ENCODE data around the gene ABCA1.
"Not testable (repeated sequence)": the region's sequence is repeated elsewhere in the genome, so short reads cannot be mapped to it uniquely, and the experiment has no call there.

The ABCA1 gene

DNA sequence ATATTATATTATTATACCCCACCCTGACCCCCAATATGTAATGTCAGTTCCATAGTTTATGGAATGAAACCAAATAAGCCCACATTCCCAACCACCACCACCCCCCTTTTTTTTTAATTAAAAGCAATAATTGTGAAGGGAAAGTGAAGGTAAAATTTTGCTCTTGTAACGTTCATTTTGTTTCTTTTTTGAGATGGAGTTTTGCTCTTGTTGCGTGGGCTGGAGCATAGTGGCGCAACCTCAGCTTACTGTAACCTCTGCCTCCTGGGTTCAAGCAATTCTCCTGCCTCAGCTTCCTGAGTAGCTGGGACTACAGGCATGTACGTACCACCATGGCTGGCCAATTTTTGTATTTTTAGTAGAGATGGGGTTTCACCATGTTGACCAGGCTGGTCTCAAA is 30.1 kb upstream of the ABCA1 start:
- DNase-seq; in situ Hi-C loops (cut with MboI; ENCODE audit: low pct_unique_long_range_greater_than_20kb, low sequenced_read_pairs): not testable (repeated sequence)

DNA sequence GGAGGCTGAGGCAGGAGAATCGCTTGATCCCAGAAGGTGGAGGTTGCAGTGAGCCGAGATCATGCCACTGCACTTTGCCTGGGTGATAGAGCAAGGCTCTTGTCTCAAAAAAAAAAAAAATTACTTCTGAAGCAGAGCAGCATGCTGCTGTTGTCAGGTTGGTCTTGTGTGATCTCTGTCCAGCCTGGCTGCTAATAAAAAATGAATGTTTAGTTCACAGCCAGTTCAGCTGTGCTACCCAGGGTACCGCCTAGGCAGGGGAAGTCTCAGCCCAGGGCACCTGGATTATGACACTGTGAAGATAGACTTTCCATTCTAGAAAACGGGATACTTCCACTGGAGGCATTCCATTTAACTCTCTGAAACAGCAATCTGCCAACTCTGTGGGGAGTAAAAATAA is 23.5 kb upstream of the ABCA1 start:
- in situ Hi-C loops (cut with MboI; ENCODE audit: low pct_unique_long_range_greater_than_20kb, low sequenced_read_pairs) = no loop called here
- DNase-seq = no peak

DNA sequence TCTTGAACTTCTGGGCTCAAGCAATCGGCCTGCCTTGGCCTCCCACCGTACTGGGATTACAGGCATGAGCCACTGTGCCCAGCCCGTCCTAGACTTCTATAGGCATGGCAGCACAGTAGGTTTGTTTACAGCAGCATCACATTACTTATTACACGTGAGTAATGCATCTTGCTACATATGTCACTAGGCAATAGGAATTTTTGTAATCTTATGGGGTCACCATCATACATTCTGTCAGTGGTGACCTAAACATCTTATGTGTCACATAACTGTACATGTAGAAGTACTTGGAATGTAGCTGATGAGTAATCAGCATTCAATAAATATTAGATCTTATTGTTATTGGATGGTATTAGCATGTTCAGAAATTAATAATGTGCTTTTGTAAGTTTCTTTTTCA is 22.9 kb upstream of the ABCA1 start:
- in situ Hi-C loops (cut with MboI; ENCODE audit: low pct_unique_long_range_greater_than_20kb, low sequenced_read_pairs) = no loop called here
- DNase-seq = no peak

DNA sequence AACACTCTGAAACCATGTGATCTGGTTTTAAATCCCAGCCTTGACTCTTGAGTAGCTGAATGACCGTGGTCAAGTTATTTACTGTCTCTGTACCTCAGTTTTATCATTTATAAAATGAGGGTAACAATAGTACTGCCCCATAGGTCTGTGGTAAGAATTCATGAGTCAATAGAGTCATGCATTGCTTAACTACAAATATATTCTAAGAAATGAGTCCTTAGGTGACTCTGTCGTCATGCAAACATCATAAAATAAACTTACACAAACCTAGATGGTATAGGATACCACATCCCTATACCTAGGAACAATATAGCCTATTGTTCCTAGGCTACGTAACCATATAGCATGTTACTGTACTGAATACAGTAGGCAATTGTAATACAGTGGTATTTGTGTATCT is 20.3 kb upstream of the ABCA1 start:
- in situ Hi-C loops (cut with MboI; ENCODE audit: low pct_unique_long_range_greater_than_20kb, low sequenced_read_pairs) = no loop called here

DNA sequence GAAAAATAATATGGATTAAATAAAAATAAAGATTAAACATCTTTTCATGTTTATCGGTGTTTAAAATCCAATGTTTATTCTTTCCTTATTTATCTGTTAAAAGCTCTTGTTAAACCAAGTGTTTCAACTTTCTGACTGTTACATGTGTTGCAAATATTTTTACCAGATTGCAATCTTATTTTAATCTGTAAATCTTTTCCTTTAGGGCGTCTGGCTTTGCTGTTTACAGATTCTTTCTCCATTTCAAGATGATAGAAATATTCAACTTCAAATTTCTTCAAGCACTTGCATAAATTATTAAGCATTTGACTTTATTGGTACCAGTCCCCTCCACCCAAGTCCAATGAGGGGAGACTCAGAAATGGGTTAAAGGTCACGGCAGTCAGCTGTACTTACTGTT is 16.9 kb upstream of the ABCA1 start:
- no peak for DNase-seq
- in situ Hi-C loops (cut with MboI; ENCODE audit: low pct_unique_long_range_greater_than_20kb, low sequenced_read_pairs) = no loop called here

More for the DNA sequence above, 20.3 kb upstream of the ABCA1 start:
- DNase-seq = no peak

DNA sequence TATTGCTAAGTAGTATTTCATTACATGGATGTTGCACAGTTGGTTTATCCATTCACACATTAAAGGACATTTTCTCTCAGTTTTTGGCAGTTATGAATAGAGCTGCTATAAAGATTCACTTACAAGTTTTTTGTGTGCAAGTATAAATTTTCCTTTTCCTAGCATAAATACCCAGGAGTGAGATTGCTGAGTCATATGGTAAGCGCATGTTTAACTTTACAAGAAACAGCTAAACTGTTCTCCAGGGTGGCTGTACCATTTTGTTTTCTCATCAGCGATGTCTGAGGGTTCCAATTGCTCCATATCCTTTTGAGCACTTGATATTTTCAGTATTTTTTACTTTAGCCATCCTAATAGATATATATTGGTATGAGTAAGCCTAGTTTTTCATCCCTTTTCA is 16.4 kb upstream of the ABCA1 start:
- DNase-seq = no peak
- in situ Hi-C loops (cut with MboI; ENCODE audit: low pct_unique_long_range_greater_than_20kb, low sequenced_read_pairs) = no loop called here

DNA sequence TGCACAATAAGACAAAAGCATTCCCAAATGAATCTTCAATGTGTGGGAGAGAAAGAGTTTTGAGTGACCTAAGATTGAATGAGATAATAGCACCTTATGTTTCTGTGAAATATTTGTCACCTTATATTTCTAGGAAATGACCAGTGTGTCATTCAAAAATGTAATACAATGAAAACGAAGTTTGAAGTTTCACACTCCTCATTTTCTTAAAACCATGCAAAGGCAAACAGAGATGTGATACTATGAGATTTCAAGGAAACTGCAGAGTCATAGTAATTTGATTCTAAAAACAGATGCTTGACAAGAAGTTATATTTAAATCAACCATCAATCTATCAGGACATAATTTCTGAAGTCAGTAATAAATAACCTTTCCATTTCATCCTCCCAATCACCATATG is 13.6 kb upstream of the ABCA1 start:
- no peak for DNase-seq

DNA sequence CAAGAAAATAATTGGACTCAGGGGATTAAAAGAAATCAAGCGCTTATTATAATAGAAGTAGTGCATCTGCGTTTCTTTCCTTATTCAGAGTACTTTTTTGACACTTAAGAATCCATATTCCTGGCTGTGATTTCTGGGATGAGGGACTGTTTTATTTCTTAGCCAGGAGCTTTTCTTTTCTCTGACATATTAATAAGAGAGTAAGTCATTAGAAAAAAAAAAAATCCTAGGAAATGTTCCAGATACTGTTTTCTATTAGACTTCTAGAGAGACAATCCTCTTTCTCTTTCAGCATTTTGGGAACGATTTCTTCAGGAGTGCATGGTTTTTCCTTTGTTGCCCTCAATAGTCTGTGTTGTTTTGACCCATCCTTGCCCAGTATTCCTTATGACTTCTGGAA is 8.3 kb upstream of the ABCA1 start:
- in situ Hi-C loops (cut with MboI; ENCODE audit: low pct_unique_long_range_greater_than_20kb, low sequenced_read_pairs) = no loop called here

More for the DNA sequence above, 13.6 kb upstream of the ABCA1 start:
- in situ Hi-C loops (cut with MboI; ENCODE audit: low pct_unique_long_range_greater_than_20kb, low sequenced_read_pairs) = no loop called here

DNA sequence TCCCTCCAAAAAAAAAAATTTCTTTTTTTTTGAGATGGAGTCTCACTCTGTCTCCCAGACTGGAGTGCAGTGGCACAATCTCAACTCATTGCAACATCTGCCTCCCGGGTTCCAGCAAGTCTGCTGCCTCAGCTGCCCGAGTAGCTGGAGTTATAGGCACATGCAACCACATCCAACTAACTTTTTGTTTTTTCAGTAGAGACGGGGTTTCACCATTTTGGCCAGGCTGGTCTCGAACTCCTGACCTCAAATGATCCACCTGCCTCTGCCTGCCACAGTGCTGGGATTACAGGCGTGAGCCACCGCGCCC is 7.5 kb upstream of the ABCA1 start:
- DNase-seq; in situ Hi-C loops (cut with MboI; ENCODE audit: low pct_unique_long_range_greater_than_20kb, low sequenced_read_pairs): not testable (repeated sequence)

More for the DNA sequence above, 8.3 kb upstream of the ABCA1 start:
- DNase-seq = no peak

DNA sequence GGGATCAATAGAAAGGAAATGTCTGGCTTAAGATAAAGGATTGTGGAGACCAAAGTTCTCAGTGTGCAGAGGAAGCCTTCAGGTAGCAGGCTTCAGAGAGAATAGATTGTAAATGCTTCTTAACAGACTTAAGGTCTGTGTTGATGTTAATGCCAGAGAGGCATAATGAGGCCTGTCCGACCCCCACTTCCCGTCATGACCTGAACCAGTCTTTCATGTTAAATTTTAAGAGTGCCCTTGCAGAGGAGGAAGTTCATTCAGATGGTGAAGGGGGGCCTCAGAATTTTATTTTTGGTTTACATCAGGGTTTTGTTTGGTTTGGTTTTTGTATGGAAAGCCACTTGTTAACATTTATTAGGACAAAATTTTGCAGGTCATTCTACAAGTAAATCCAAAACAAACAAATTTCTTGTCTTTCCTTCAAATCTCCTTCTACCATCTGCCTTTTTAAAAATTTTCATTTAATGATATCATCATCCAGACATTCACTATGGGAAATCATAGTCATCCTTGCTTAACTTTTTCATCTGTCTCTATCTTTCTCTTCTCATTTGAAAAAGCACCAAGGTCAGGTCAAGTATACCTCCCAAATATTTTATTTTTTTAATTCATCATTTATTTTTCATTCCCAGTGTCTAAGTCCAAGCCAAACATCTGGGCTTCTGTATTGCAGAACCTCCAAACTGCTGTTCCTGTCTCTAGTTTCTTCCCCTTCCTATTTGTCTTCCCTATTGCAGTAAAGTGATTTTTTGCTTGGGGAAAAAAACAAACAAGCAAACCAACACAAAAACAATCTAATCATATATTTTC is 6.9 kb upstream of the ABCA1 start:
- in situ Hi-C loops (cut with MboI; ENCODE audit: low pct_unique_long_range_greater_than_20kb, low sequenced_read_pairs) = no loop called here
- DNase-seq = peak; percentile 55

DNA sequence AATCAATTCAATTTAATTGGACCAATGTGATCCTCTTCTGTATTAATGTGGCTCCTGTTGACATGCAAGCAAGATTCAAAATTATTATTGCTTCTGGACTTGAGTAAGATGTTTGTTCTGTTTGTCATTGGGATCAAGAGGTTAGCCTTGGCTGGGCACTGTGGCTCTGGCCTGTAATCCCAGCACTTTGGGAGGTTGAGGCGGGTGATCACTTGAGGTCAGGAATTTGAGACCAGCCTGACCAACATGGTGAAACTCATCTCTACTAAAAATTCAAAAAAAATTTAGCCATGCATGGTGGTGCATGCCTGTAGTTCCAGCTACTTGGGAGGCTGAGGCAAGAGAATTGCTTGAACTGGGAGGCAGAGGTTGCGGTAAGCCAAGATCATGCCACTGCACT is 5.1 kb upstream of the ABCA1 start:
- in situ Hi-C loops (cut with MboI; ENCODE audit: low pct_unique_long_range_greater_than_20kb, low sequenced_read_pairs); DNase-seq: not testable (repeated sequence)

DNA sequence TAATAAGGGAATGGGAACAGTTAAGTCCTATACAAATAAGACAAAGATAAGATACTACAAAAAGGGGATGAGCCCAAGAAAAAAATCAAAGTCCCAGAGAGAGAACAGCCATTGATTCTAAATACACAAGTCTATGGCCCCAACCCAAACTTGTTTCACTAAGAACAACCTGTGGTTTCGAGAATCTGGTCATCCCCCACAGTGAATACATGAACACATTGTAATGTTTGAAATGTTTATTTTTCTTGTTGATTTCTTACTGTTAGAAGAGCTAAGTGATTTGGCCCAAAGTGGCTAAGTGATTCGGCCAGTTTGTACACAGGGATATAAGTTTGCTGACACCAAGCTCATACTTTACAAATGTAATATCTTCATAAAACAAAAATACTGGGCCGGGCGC is 3.3 kb upstream of the ABCA1 start:
- in situ Hi-C loops (cut with MboI; ENCODE audit: low pct_unique_long_range_greater_than_20kb, low sequenced_read_pairs) = no loop called here
- DNase-seq = no peak

DNA sequence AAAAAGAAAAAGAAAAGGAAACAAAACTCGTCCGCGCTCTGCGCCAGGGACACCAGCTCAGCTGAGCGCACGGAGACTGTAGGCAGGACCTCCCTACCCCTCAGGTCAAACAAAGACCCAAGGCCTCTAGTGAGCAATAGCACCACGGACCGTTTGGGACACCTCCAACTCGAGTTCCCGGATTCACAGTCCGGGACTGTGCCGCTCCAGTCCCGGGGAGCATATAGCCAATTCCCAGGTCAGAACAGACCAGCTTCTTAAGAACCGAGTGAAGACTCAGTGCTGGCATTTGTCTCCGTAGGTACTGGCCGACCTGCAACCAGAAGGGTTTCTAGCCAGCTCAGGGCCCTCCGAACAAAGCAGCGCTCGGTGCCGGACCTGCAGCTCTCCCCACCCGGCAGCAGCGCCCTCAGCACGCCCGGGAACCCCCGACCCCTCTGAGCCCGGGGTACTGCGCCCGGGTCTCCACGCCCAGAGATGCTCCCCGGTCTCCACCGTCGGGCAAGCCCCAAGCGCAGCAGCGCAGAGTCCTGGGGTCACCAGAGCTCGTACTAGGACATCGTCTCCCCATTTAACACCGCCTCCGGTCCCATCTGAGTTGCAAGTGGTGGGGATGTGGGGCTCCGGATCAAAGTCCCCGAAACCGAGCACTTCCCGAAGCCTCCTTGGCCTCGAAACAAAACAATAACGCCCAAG is 591 bp downstream of the ABCA1 start:
- in situ Hi-C loops (cut with MboI; ENCODE audit: low pct_unique_long_range_greater_than_20kb, low sequenced_read_pairs) = no loop called here

DNA sequence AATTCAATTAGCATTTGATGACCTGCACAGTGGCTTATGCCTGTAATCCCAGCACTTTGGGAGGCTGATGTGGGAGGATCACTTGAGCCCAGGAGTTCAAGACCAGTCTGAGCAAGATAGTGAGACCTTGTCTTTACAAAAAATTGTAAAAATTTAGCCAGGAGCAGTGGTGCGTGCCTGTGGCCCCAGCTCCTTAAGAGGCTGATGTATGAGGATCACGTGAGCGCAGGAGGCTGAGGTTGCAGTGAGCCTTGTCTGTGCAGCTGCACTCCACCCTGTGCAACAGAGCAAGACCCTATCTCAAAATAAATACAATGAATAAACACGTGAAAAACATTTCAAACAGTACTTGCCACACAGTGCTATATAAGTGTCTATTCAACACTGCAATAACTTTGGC is 4.2 kb downstream of the ABCA1 start:
- no peak for DNase-seq
- in situ Hi-C loops (cut with MboI; ENCODE audit: low pct_unique_long_range_greater_than_20kb, low sequenced_read_pairs) = no loop called here

More for the DNA sequence above, 591 bp downstream of the ABCA1 start:
- DNase-seq = peak; percentile 11

DNA sequence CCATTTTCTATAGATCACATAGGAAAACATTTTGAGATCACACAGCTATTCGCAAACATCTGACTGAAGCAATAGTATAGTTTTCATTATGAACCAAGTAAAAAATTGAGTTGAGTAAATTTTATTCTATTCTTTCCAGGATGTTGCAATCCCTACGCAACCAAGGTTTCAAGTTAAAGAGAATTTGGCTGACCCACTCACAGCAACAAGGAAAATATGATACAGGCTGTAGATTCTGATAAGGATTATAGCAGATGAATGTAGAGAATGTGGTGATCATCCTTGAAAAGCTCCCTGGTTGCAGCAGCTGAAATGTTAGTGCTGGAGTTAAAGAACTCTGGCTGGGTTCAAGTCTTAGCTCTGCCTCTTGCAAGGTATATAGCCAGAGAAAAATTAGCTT is 4.7 kb downstream of the ABCA1 start:
- DNase-seq = no peak
- in situ Hi-C loops (cut with MboI; ENCODE audit: low pct_unique_long_range_greater_than_20kb, low sequenced_read_pairs) = no loop called here

DNA sequence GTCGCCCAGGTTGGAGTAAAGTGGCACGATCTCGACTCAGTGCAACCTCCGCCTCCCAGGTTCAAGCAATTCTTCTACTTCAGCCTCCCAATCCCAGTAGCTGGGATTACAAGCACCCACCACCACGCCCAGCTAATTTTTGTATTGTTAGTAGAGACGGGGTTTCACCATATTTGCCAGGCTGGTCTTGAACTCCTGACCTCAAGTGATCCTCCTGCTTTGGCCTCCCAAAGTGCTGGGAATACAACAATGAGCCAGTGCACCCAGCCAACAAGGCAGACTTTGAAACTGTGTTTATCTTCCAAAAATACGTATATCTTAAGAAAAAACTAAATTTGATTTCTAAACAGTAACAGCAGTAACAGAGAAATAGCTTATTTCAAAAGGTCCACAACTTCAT is 5.2 kb downstream of the ABCA1 start:
- DNase-seq; in situ Hi-C loops (cut with MboI; ENCODE audit: low pct_unique_long_range_greater_than_20kb, low sequenced_read_pairs): not testable (repeated sequence)

DNA sequence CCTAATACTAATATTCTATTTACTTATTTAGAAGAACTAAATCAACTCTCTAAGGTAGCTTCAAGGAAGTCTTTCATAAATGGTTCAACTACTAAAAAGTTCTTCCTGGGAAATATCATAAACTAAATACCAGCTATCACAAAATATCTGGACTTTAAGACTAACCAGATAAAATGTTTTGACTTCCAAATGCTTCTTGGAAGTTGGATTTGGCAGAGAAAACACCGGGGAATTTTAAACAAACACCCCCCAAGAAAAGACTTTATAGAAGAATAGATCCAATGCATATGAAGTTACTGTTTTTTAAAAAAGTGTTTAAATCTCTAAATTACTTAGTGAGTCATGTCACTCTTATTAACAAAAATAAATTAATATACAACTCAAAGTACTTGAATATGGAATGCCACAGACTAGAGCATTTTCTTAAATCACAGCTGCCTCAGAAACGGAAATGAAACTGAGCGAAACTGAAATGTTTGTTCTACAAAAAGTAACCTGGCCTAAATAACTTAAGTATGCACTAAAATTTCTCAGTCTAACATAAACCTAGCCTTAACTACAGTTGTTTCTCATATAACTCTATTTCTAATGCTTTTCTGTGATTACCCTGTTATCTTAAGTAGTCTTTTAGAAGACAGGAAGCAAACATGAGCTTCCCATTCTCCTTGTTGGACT is 6.8 kb downstream of the ABCA1 start:
- in situ Hi-C loops (cut with MboI; ENCODE audit: low pct_unique_long_range_greater_than_20kb, low sequenced_read_pairs) = no loop called here
- no peak for DNase-seq

DNA sequence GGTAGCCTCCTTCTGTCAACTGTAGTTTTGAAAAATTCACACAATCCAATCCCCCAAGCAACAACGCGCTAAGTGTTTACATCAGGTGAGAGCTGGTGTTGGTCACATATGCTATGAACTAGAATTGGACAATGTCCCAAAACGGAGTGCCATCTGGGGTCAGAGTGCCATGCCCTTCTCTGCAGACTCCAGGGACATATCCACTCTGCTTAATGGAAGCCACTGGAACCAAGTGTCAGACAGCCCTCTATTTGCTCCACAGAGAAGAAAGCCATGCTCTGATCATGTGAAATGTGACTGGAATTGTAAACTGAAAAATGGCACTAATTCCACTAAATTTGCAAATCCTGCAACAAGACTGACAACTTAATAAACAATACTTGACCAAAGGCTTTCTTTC is 12.2 kb downstream of the ABCA1 start:
- in situ Hi-C loops (cut with MboI; ENCODE audit: low pct_unique_long_range_greater_than_20kb, low sequenced_read_pairs) = no loop called here
- no peak for DNase-seq

DNA sequence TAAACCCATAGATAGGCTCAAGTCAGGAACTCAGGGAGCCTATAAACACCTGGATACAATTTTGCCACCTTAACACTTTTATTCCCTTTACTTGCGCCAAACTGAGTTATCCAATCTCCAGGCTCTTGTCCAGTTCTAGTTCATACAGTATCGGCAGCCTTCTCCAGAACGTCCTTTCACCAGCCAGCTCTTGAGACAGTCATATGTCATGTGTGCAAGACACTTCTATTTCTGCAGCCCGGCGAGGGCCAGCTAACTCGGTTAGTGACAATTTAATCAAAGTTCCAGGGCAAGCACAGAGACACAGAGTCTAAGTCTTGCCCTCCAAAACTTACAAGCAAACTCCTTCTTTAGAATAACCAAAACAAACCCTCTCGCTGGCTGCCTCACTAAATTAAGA is 12.9 kb downstream of the ABCA1 start:
- DNase-seq = no peak
- in situ Hi-C loops (cut with MboI; ENCODE audit: low pct_unique_long_range_greater_than_20kb, low sequenced_read_pairs) = no loop called here

DNA sequence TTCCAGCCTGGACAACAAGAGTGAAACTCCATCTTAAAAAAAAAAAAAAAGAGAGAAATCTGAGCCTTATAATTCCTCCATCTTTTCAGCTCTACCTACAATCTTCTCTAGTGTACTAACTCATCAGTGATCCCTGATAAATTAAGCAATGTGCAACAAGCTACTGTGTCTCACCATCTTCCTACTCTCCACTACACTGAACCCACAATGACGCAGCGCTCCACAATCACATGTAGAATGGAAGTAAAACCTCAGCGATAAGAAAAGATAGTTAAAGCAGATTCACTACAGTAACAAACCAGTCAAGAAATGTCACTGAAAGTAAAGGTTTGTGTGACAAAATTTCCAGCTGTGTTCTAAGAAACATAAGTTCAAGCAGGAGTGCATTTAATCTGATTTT is 13.5 kb downstream of the ABCA1 start:
- in situ Hi-C loops (cut with MboI; ENCODE audit: low pct_unique_long_range_greater_than_20kb, low sequenced_read_pairs) = no loop called here
- DNase-seq = no peak
